Glutamatergic neuron (in vitro differentiated cells): ENCODE measurements around the gene DACT2. TPM values are rescaled to one million over a fixed set of nuclear protein-coding genes. Genes with fewer than 3 reads are reported as not detected.
"Not testable (repeated sequence)": the region's sequence is repeated elsewhere in the genome, so short reads cannot be mapped to it uniquely, and the experiment has no call there.

ENCODE experiments used
- DNase-seq: peaks from one replicate; pipeline ENCODE4 v3.0.0; 2022
- H3K27ac Mint-ChIP-seq: one replicate; pipeline ENCODE4 v1.8.0; 2020; ENCODE audit warnings: mild to moderate bottlenecking, mixed read lengths, inconsistent platforms; ENCODE audit not compliant: unreplicated experiment
- H3K27me3 Mint-ChIP-seq: one replicate; pipeline ENCODE4 v1.8.0; 2020; ENCODE audit warnings: mild to moderate bottlenecking, moderate library complexity, mixed read lengths, inconsistent platforms; ENCODE audit not compliant: unreplicated experiment
- H3K36me3 Mint-ChIP-seq: one replicate; pipeline ENCODE4 v1.8.0; 2020; ENCODE audit warnings: mild to moderate bottlenecking, mixed read lengths, inconsistent platforms; ENCODE audit not compliant: unreplicated experiment
- H3K4me1 Mint-ChIP-seq: one replicate; pipeline ENCODE4 v1.8.0; 2020; ENCODE audit warnings: mild to moderate bottlenecking, low read depth, mixed read lengths, inconsistent platforms; ENCODE audit not compliant: unreplicated experiment
- H3K4me3 Mint-ChIP-seq: one replicate; pipeline ENCODE4 v1.8.0; 2020; ENCODE audit warnings: mild to moderate bottlenecking, mixed read lengths, inconsistent platforms; ENCODE audit not compliant: unreplicated experiment
- H3K9me3 Mint-ChIP-seq: one replicate; pipeline ENCODE4 v1.8.0; 2020; ENCODE audit warnings: mild to moderate bottlenecking, moderate library complexity, mixed read lengths, inconsistent platforms; ENCODE audit not compliant: unreplicated experiment
- CTCF ChIP-seq: fragments of 200-600 bp; sonication (generic); IDR thresholded peaks from one replicate; pipeline ENCODE4 v1.5.0; 2021; ENCODE audit not compliant: partially characterized antibody, unreplicated experiment
- total RNA-seq: library from RNA; stranded (reverse); fragmentation: NEBNext Ultra II Directional; extraction: Animal tissue kit (Norgen Biotek cat#: 25700); gene quantifications from one replicate; pipeline ENCODE4 v1.2.1, GENCODE V29; 2021; ENCODE audit not compliant: unreplicated experiment

The DACT2 gene
- total RNA-seq, 1 donor from 2014 or later = 0.22 TPM

GRCh38 chr6:168288781-168289570 lies 30.6 kb downstream of the DACT2 start:
- H3K9me3 Mint-ChIP-seq = no peaks in the 10 kb centered on the region
- DNase-seq = no peak
- TF ChIP-seq CTCF = no peak
- H3K36me3 Mint-ChIP-seq = peaks cover 11% of the 10 kb centered on the region
- no peak overlapping the region for H3K27ac Mint-ChIP-seq
- no peak overlapping the region for H3K4me3 Mint-ChIP-seq
- no peaks in the 10 kb centered on the region for H3K4me1 Mint-ChIP-seq
- no peaks in the 10 kb centered on the region for H3K27me3 Mint-ChIP-seq

GRCh38 chr6:168287460-168287859 lies 32.1 kb downstream of the DACT2 start:
- H3K4me3 Mint-ChIP-seq, H3K4me1 Mint-ChIP-seq, H3K27ac Mint-ChIP-seq, H3K27me3 Mint-ChIP-seq, H3K9me3 Mint-ChIP-seq, DNase-seq: not testable (repeated sequence)
- peaks cover 11% of the 10 kb centered on the region for H3K36me3 Mint-ChIP-seq

DNA sequence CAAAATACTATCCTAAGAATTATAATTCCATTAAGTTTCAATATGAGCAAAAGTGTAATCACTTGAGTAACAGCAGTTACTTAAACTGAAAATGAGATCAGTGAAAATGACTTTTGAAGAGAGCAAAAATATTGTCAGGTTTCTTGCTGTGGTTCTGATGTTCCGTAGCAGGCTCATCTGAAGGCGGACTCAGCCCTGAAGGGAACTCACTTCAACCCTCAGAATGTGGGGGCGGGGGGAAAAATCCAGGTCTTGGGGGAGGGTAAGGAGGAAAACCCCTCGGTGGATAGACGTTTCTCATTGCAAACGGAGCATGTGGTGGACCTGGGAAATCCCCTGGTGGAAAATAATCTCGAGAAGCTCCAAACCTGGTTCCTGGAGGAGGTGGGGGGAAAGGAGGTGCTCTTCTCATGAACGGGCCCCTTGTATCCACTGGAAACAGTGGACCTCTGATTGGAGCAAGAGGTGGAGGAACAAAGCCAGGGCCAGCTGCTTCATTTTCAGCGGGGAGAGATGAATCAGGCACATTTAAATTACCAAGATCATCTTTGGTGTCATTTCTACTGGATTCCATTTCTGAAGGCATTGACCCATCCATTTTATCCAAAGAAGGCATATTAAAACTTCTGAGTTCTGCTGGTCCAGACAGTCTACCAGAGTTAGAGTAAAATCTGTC lies 32.7 kb downstream of the DACT2 start:
- not testable (repeated sequence) for H3K4me3 Mint-ChIP-seq, H3K4me1 Mint-ChIP-seq, DNase-seq, H3K27me3 Mint-ChIP-seq, H3K27ac Mint-ChIP-seq, H3K9me3 Mint-ChIP-seq
- H3K36me3 Mint-ChIP-seq = peaks cover 11% of the 10 kb centered on the region

DNA sequence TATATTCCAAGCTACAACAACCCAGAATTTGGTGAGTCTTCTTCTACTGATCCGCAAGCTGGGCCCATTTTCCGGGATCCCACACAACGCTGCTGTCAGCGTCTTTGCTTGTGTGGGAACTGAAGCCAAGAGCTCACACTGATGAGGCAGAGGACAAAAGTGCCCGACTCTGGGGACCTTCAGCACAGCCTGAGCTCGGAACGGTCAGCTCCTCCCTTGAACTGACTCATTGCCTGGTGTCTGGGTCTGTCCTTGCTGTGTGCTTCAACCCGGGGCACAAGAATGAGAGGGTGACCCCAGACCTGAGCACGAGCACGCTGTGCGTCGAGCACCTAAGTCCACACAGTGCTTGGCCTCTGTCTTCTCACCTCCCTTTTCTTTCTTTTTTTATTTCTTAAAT lies 33.5 kb downstream of the DACT2 start:
- Mint-ChIP-seq H3K27ac (no peak overlapping the region), H3K4me3 (no peak overlapping the region), H3K9me3 (peaks cover 1% of the 10 kb centered on the region), H3K36me3 (peaks cover 11% of the 10 kb centered on the region), H3K27me3 (no peaks in the 10 kb centered on the region), H3K4me1 (no peaks in the 10 kb centered on the region)
- DNase-seq = no peak
- TF ChIP-seq CTCF = no peak

DNA sequence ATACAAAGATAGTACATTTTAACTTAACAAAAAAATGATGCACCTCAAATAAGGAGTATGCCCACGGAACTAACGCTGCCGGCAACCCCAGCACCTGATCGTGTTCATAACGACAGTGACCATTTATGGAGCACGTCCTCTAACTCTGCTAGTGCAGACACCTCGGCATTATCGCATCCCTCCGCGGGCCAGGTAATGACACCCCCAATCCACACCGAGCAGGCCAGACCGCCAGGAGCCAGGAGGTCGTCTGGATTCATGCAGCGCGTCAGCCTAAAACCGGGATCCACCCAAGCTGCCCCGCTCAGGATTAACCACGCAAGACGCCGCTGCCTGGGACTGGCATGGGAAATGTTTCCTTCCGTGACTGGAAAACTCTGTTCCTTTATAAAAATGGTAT lies 34.1 kb downstream of the DACT2 start:
- Mint-ChIP-seq H3K9me3 (peaks cover 1% of the 10 kb centered on the region), H3K4me3 (no peak overlapping the region), H3K36me3 (peaks cover 11% of the 10 kb centered on the region), H3K27ac (no peak overlapping the region), H3K27me3 (no peaks in the 10 kb centered on the region), H3K4me1 (no peaks in the 10 kb centered on the region)
- DNase-seq = no peak
- no peak for TF ChIP-seq CTCF

GRCh38 chr6:168284187-168284586 lies 35.4 kb downstream of the DACT2 start:
- no peak overlapping the region for H3K27ac Mint-ChIP-seq
- no peak overlapping the region for H3K4me3 Mint-ChIP-seq
- DNase-seq = no peak
- H3K27me3 Mint-ChIP-seq = peaks cover under 1% of the 10 kb centered on the region
- H3K36me3 Mint-ChIP-seq = peaks cover 11% of the 10 kb centered on the region
- TF ChIP-seq CTCF = no peak
- peaks cover 1% of the 10 kb centered on the region for H3K9me3 Mint-ChIP-seq
- H3K4me1 Mint-ChIP-seq = no peaks in the 10 kb centered on the region
